Measurements from ENCODE around the gene ITGB2.

ITGB2 gene

GRCh38 chr21:44940116-44940631 lies 19.5 kb upstream of the ITGB2 start:
- DNase-seq (ENCODE audit: low spot score): peak; percentile 6

GRCh38 chr21:44939532-44940115 lies 18.9 kb upstream of the ITGB2 start, which contains the start of gene SLX9:
TSS of gene SLX9 (plus strand) at chr21:44940029. CDS start at chr21:44940058, 29 bp downstream.
- DNase-seq (ENCODE audit: low spot score): peak; percentile 90

- DNase-seq (ENCODE audit: low spot score): no peak
Measured at GRCh38 chr21:44938772-44939531, 18.3 kb upstream of the ITGB2 start.

GRCh38 chr21:44935533-44935927 lies 14.8 kb upstream of the ITGB2 start:
- DNase-seq (ENCODE audit: low spot score): no peak

GRCh38 chr21:44934797-44935532 lies 14.3 kb upstream of the ITGB2 start:
- DNase-seq (ENCODE audit: low spot score): no peak

- no peak for DNase-seq (ENCODE audit: low spot score)
Measured at GRCh38 chr21:44934276-44934675, 13.6 kb upstream of the ITGB2 start.

- DNase-seq (ENCODE audit: low spot score): no peak
Measured at GRCh38 chr21:44933918-44934260, 13.2 kb upstream of the ITGB2 start.

- no peak for DNase-seq (ENCODE audit: low spot score)
Measured at GRCh38 chr21:44933199-44933917, 12.7 kb upstream of the ITGB2 start.

- DNase-seq (ENCODE audit: low spot score): no peak
Measured at GRCh38 chr21:44932408-44933181, 11.9 kb upstream of the ITGB2 start.

- DNase-seq (ENCODE audit: low spot score): no peak
Measured at GRCh38 chr21:44931501-44932407, 11.1 kb upstream of the ITGB2 start.

- DNase-seq (ENCODE audit: low spot score): no peak
Measured at GRCh38 chr21:44931137-44931500, 10.4 kb upstream of the ITGB2 start.

- DNase-seq (ENCODE audit: low spot score): no peak
Measured at GRCh38 chr21:44930543-44930981, 9.9 kb upstream of the ITGB2 start.

- DNase-seq (ENCODE audit: low spot score): no peak
Measured at GRCh38 chr21:44929799-44930542, 9.3 kb upstream of the ITGB2 start.

GRCh38 chr21:44929242-44929798 lies 8.6 kb upstream of the ITGB2 start:
- no peak for DNase-seq (ENCODE audit: low spot score)

GRCh38 chr21:44928500-44929241 lies 8.0 kb upstream of the ITGB2 start:
- peak; percentile 26 for DNase-seq (ENCODE audit: low spot score)

GRCh38 chr21:44927587-44928461 lies 7.1 kb upstream of the ITGB2 start:
- peak; percentile 64 for DNase-seq (ENCODE audit: low spot score)

- DNase-seq (ENCODE audit: low spot score): no peak
Measured at GRCh38 chr21:44927259-44927586, 6.5 kb upstream of the ITGB2 start.

Data from LoVo (cell line).